ENCODE results near the gene AHNAK2.

Gene AHNAK2

GRCh38 chr14:104986487-104987164 is 8.5 kb upstream of the AHNAK2 start:
- TF ChIP-seq CTCF (IDR thresholded peaks at IDR 0.05; ENCODE audit: extremely low read depth, insufficient read depth, missing control alignments) = no peak
- no peak for DNase-seq (ENCODE audit: low spot score)
- in situ Hi-C loops (cut with MboI; ENCODE audit: low pct_unique_long_range_greater_than_20kb, low sequenced_read_pairs, unreplicated experiment) = no loop called here

GRCh38 chr14:104985675-104986486 is 7.7 kb upstream of the AHNAK2 start, which contains the start of gene CLBA1:
Gene CLBA1, plus strand, starts transcription at chr14:104985788. Its CDS starts 644 bp downstream, at chr14:104986432.
- no peak for TF ChIP-seq CTCF (IDR thresholded peaks at IDR 0.05; ENCODE audit: extremely low read depth, insufficient read depth, missing control alignments)
- DNase-seq (ENCODE audit: low spot score) = peak; percentile 100
- in situ Hi-C loops (cut with MboI; ENCODE audit: low pct_unique_long_range_greater_than_20kb, low sequenced_read_pairs, unreplicated experiment) = no loop called here

- no peak for DNase-seq (ENCODE audit: low spot score)
- in situ Hi-C loops (cut with MboI; ENCODE audit: low pct_unique_long_range_greater_than_20kb, low sequenced_read_pairs, unreplicated experiment) = loop anchor here (5.0 kb wide), 1 partner anchor 58 kb away; no protein-coding TSS in a partner anchor
- no peak for TF ChIP-seq CTCF (IDR thresholded peaks at IDR 0.05; ENCODE audit: extremely low read depth, insufficient read depth, missing control alignments)
Observed at GRCh38 chr14:104984056-104984894, 6.1 kb upstream of the AHNAK2 start.

- in situ Hi-C loops (cut with MboI; ENCODE audit: low pct_unique_long_range_greater_than_20kb, low sequenced_read_pairs, unreplicated experiment) = loop anchor here (5.0 kb wide), 1 partner anchor 59 kb away; no protein-coding TSS in a partner anchor
- TF ChIP-seq CTCF (IDR thresholded peaks at IDR 0.05; ENCODE audit: extremely low read depth, insufficient read depth, missing control alignments) = no peak
- no peak for DNase-seq (ENCODE audit: low spot score)
Observed at GRCh38 chr14:104983231-104983721, 5.1 kb upstream of the AHNAK2 start.

- TF ChIP-seq CTCF (IDR thresholded peaks at IDR 0.05; ENCODE audit: extremely low read depth, insufficient read depth, missing control alignments) = no peak
- DNase-seq (ENCODE audit: low spot score) = no peak
- in situ Hi-C loops (cut with MboI; ENCODE audit: low pct_unique_long_range_greater_than_20kb, low sequenced_read_pairs, unreplicated experiment) = loop anchor here (5.0 kb wide), 1 partner anchor 60 kb away; no protein-coding TSS in a partner anchor
Observed at GRCh38 chr14:104982548-104983230, 4.5 kb upstream of the AHNAK2 start.

Data from GM13977 (cell line).